COLO829 (cell line): ENCODE data around the gene LTB.

ENCODE experiments used
- DNase-seq: peaks from one replicate; pipeline ENCODE4 v3.0.0; 2012; ENCODE audit warnings: low spot score

The LTB gene

DNA sequence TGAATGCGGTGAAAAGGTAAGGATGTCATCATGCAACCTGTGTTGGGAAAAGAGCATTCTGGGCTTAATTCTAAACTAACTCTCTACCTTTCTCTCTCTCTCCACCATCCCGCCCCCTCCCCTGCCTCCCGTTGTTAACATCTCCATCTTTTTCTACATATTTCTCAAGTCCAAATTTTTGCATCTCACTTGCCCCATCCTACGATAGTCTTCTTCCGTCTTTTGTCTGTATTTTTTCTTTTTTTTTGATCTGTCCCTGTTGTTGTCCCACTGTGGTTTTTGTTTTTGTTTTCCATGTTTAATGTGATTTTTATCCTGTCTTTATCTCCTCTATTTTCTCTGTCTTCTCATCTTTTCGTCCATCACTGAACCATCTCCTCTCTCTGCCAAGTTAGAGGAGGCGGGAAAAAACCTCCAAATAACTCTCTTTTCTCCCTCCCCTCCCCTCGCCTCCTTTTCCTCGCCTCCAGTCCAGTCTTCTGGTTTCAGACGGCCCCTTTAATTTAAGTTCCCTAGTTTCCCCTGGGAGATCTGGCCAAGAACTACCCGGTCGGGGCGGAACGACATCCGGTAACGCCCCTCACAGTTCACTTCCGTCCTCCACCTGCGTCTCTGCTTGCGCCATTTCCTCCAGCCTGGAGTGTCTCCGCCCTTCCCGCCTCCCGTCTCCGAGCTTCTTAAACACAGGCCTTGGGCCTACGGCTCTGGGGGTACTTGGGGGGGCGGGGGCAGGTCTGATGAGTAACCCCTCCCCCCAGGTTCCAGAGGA, 35.1 kb downstream of the LTB start, which contains the start of gene NFKBIL1:
Gene NFKBIL1 (plus strand): TSS at position 651 of the 769 bp plus-strand sequence. CDS start 87 bp downstream, at position 738.
- peak; percentile 95 for DNase-seq

DNA sequence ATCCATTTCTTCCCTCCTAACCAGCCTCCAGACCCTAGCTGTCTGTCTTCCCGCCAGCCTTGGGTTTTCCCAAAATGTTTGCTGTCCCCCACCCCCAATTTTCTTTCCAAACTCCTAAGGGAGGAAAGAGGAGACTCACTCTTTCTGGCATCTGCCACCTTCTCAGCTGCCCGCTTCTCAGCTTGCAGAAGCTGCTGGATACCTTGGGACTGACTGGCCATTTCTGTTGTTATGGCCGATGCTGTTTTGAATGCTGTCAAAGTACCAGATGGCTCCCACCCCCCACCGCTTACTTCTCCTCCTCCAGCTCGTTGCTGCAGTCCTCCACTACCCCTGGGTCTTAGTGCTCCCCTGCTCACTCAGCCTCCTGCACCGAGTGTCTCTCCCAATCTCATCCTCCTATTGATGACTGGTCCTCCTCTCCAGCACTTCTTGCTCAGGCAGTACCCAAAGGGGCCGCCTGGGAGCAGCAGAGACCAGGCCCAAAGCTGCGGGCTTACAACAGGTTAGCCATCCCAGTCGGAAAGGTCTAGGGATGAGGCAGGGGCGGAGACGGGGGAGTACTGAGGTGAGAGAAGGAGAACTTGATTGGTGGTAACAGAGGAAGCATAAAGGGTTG, 35.8 kb downstream of the LTB start, which contains the start of gene ATP6V1G2:
Gene ATP6V1G2 (minus strand): TSS at position 270 of the 619 bp plus-strand sequence. CDS start 49 bp downstream, at position 221.
- DNase-seq: peak; percentile 80

DNA sequence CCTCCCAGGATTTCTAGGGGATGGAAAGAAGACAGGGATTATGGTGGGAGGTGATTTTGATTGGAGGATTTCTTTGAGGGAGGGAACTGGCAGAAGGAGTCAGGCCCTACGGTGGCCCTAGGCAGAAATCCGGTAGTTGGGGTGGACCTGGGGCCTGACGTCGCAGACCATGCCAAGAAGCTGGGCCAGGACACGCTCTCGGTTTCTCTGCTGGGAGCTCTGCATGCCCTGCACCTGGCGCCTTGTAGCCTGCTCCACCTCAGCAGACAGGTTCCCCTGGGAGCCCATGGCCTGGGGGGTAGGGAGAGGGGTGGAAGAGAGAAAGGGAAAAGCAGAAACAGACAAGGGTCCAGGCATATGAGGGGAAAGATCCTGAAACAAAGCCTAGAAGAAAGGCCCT, 36.9 kb downstream of the LTB start:
- DNase-seq: no peak

DNA sequence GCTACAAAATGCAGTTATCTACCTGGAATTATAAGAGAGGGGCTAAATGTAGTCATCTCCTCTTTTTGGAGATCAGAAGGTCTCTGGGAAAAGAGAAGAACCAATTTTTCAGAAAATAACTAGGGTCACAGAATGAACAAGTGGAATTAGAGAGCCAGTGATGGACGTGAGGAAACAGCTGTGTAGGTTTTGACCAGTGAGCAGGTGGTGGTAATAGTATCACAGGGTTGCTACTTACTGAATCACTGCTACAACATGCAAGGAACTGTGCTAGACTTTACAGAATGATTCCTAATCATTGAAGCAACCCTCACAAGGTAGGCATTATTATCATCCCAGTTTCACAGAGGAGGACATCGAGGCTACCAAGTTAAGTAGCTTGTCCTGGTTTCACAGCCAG, 37.5 kb downstream of the LTB start:
- no peak for DNase-seq

DNA sequence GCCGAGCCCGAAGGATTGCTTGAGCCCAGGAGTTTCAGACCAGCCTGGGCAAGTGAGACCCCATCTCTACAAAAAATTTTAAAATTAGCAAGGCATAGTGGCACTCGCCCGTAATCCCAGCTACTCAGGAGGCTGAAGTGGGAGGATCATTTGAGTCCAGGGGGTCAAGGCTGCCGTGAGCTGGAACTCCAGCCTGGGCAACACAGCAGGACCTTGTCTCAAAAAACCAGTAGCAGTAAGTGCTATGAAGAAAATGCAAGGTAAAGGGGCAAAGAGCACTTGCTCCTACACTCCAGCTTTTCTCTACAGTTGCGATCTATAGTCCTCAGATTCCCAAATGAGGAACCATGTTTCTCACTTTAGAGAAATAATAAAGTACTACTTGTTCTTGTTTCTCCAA, 38.6 kb downstream of the LTB start:
- no peak for DNase-seq

DNA sequence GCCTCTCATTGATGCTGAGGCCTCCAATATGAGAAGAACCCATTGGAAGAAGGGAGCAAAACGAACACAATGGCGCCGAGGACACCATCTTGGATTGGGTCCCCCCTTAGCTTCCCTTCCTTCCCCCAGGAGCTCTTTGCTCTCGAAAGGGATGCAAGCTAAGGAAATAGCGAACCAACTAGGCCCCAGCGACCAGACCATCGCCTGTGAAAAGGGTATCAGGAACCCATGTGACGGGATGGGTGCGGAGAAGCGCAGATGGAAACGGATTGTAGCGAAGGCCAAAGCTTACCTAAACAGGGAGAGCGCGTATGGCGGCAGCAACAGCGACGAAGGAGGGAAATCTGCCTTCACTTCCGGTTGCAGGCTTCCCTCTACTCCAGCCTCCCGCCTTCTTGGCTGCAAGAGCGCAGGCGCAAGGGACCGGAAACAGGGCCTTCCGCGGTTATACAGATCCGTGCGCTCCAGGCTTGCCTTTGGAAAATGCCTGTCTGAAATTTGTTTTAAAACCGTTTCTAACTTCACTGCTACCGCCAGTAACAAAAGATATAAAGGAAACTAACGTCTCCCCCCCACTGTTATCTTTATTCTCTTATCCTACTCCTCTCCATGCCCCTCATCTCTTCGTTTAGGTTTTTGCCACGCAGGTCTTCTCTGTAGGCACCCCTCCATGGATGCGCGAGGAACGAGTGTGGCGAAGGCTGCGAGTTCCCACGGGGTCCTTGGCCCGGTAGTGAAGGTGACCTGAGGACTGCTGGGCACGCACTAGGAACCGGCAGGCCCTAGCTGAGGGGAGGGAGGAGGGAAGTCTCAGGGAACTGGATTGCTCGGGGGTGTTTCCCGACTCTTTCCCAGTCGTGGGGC, 40.3 kb downstream of the LTB start, which contains the start of gene DDX39B:
Gene DDX39B (minus strand): TSS at position 346 of the 864 bp plus-strand sequence. CDS start 1,471 bp downstream, outside the sequence.
- peak; percentile 99 for DNase-seq

DNA sequence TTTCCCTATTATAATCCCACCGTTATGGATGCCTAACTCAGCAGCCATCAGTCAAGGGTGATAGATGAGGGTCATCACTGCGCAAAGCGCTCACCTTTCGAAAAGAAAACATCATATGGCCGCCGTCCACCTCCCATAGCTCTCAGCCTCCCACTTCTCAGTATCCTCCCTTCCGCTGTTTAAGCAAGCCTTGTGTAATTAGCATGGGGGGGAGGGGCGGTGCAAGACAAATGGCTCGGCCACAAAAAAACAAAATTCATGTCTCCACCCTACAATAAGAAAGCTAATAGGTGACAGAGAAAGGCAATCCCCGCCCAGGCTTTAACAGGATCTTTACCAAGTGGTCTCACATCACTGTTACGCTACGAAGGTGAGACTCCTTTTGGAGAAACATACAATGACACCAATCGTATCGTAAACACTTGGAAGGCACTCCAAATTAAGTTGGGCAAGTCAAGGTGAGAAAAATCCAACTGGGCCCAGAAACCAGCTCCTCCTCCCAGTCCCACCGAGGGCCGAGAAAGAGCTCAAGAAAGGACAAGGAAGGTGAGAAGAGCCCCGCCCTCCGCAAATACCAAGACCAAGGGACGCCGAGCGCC, 41.1 kb downstream of the LTB start:
- peak; percentile 41 for DNase-seq

DNA sequence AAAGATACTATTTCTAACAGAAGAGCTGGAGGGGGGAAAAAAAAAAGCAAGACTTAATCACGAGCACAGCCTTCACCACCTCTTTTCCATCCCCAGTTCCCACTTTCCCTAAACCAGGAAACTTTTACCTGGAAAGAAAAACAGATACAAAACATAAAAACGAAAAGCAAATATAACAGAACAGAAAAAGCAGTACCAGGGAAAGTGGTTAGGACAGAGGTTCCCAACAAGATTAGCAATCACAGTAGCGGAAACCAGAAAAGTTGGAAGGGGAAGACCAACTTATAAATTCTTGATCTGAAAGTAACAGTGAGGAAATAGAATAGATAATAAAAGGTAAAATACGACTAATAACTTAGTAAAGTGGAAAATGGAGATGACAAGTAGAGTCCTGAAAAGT, 41.6 kb downstream of the LTB start:
- DNase-seq: no peak

DNA sequence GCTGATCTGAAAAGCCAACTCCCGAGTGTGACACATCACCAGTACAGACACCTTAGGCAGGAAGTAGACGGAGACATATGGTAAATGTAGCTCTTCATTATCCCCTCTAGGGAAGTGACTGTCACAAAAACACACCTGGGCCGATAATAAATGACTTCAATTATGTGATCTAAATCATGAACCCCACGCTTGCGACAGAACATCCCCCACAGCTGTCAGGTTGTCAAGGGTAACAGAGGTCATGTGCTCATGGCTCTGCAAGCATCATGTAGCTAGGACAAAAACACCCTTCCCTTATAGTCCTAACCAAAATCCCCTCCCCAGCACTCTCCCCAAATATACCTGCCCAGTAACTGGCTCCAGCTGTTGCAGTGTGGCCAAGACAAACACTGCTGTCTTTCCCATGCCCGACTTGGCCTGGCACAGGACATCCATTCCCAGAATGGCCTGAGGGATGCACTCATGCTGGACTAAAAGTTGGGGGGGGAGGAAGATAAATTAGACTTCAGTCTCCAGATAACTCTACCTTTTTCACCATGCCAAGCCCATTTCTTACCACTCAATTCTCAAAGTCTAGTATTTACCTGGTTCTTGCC, 43.3 kb downstream of the LTB start:
- no peak for DNase-seq

DNA sequence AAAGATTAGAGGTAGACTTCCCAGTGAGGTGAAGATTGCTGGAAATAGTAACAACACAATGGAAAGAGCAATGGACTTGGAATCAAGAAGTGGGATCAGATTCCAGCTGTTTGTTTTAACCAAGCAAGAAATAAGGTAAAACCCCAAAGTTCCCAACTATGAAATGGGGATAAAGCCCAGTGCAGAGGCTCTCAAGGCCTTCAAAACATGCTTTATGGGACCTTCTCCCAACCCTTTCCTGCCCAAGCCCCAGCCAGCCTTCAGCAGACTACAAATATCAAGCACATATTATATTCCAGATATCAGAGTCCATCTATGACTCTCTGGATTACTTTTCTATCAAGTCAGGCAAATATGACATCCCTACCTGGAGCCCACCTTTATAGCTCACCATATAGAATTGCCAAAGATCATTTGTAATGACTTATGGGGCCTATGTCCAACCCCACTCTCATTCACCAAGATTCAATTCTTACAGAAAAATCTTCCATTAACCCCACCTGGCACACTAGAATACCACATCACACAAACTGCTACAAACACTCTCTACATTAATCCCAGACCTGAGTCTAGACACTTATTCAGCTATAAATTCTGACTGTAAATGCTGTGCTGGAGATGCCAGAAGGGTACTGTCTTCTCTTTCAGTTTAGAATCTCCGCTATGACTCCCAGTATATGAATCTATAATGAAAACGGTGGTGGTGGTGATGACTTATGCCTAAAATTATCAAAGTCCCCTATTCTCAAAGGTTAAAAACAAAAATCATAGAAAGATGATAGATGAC, 46.5 kb downstream of the LTB start:
- DNase-seq: no peak

DNA sequence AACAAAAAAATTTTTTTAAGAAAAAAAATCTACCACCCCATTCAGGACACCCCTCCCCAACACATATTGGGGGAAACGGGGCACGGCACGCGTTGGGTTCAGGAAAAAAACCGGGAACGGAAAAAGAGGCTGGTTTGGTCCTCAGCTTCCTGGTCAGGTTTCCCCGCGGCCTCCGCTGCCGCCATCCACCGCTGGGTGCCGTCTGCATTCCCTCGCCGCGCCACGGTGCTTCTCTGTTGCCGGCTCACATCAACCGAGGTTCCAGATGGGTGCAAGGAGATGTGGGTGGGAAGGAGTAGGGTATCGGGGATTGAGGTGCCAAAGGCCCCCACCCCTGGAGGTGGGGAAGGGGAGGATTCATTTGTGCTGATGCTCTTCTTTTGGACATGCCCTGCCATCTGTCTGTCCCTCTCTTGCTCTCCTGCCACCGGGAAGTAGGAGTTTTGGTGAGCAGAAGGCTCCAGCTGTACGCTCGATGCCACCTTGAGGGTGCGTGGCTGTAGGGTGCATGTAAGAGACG, 47.6 kb downstream of the LTB start:
- no peak for DNase-seq

DNA sequence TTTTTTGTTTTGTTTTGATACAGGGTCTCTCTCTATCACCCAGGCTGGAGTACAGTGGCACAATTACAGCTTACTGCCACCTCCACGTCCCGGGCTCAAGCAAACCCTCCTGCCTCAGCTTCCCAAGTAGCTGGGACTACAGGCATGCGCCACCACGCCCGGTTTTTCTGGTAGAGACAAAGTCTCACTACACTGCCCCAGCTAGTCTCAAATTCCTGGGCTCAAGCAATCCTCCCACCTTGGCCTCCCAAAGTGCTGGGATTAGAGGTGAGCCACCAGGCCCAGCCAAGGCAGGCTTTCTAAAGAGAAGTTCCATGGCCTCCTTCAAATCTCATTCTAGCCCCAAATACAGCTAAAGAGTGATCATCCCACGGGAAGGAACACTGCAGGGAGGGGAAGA, 48.2 kb downstream of the LTB start:
- DNase-seq: no peak

DNA sequence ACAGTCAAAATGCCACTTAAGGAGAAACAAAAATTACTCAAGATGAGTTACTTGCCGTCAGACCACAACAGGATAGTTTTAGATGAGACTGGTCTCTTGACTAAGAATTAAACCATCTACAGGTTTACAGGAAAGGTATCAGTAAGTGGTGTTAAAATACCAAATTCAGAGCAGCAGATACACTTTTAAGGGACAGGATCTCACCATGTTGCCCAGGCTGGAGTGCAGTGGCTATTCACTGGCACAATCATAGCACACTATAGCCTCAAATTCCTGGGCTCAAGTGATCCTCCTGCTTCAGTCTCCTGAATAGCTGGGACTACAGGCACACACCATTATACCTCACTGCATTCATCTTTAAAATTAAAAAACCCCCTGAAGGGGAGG, 48.8 kb downstream of the LTB start:
- no peak for DNase-seq

DNA sequence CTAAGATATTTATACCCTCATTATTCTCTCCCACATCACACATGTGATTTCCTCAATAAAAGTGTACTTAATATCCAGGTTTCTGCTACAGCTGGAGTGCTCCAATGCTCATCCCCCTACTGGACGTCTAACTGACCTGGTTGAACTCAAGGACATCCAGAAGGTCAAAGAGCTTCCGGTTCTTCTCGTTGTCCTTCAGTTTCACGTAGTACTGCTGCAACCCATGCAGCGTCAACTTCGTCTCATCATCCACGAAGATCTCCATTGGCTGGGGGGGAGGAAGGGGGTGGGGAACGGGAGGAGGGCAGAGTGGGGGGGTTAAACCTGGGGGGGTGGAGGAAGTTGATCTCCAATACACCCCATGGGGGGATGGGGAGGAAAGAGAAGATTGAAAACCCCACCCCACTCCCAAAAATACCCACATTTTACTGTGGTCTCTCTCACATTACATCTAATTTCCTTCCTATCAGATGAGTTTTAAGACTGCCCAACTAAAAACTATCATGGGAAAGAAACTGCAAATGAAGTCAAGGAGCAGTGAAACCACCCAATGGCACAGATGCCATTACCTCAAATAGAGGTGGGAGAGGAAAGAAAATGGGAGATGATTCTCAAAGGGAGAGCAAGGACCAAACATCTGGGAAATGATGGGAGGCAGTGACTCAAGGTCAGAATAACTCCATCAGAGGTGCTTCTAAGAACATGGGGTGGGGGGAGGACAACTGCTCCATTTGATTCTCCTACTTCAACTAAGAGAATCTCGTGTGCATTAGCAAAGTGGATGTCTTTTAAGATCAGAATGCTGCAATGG, 49.4 kb downstream of the LTB start:
- no peak for DNase-seq

DNA sequence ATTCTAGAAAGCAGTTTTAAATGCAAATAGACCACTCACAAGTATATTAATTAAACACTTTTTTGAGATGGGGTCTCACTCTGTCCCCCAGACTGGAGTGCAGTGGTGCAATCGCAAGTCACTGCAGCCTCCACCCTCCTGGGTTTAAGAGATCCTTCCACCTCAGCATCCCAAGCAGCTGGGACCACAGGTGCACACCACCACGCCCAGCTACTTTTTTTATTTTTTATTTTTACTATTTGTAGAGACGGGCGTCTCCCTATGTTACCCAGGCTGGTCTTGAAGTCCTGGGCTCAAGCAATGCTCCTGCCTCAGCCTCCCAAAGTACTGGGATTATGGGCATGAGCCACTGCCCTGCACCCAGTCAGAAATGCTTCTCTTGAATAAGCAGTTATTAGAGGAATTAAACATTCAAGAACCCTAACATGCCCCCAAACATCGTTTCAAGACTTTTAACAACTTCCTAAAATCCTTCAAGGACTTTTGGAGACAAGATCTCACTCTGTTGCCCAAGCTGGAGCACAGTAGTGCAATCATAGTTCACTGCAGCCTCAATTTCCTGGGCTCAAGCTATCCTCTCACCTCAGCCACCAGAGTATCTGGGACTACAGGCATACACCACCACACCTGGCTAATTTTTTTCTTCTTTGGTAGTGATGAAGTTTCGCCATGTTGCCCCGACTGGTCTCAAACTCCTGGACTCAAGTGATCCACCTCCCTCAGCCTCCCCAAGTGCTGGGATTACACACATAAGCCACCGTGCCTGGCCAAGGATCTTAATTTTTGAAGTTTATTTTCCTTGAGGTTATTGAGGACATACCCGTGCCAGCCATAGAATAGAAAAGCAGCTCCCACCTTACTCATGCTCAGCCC, 50.2 kb downstream of the LTB start:
- no peak for DNase-seq

DNA sequence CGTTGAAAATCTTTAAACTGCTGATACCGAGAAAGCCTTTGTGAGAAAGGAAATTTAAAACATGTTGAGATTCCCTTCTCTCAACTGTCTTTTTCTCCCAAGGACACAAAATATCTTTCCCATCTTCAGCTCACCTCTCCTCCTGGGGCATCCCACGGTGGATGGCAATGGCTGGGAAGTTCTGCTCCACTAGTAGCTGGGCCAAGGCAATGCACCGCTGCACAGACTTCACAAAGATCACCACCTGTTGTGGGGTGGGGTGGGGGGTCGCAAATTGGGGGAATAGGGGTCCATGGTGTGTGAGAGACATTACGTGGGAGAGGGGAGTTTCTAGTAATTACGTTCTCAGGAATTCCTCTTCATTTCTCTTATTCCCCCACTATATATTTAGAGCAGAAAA, 51.1 kb downstream of the LTB start:
- no peak for DNase-seq

DNA sequence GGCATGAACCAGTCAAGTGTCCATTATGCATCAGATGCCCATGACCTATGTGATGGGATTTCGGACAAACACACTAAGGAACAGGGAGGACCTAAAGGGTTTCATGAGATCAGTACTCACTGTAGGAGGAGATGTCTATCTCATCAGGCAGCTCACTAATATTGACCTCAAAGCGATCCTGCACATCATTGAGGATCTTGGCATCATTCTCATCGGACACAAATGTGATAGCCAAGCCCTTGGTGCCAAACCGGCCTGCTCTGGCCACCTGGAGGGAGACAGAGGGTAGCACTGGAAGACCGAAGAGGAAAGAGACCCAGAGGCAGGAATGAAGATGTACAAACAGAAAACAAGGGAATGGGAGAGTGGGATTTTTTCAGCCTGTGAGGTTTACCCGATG, 51.6 kb downstream of the LTB start:
- DNase-seq: no peak
